Cardiac fibroblast (primary cell): ENCODE data around the gene SLIT3.

ENCODE experiments used
- DNase-seq, 2 donors: peaks; one replicate each; pipeline versions ENCODE4 v3.0.0 to v3.0.0-alpha.2; 2010; ENCODE audit warnings: low read depth in 2 of 2
- H3K4me3 ChIP-seq, 2 donors: replicated peaks in 1 of 2; 1 replicate in 1 of 2; 2 replicates in 1 of 2; pipeline ENCODE4 v1.5.1; 2011; ENCODE audit warnings: low read depth in 2 of 2, low read length in 2 of 2, mild to moderate bottlenecking in 2 of 2, moderate library complexity in 1 of 2
- CTCF ChIP-seq: IDR thresholded peaks from one replicate; pipeline ENCODE4 v1.5.1; 2011; ENCODE audit warnings: low read depth, mild to moderate bottlenecking, low read length, inconsistent platforms

Gene SLIT3

GRCh38 chr5:169248996-169249395, 51.9 kb downstream of the SLIT3 start:
- no peak for TF ChIP-seq CTCF
- DNase-seq = peak in 1 of 2 donors; percentile 21
- no peak overlapping the region for H3K4me3 ChIP-seq

GRCh38 chr5:169248550-169248949, 52.4 kb downstream of the SLIT3 start:
- no peak for TF ChIP-seq CTCF
- DNase-seq = peak in 1 of 2 donors; percentile 25
- no peak overlapping the region for H3K4me3 ChIP-seq

- DNase-seq = no peak
- no peak overlapping the region for H3K4me3 ChIP-seq
- TF ChIP-seq CTCF = no peak
Measured at GRCh38 chr5:169244812-169245211, 56.1 kb downstream of the SLIT3 start.

GRCh38 chr5:169243651-169244422, 57.1 kb downstream of the SLIT3 start:
- TF ChIP-seq CTCF = no peak
- H3K4me3 ChIP-seq = no peak overlapping the region
- no peak for DNase-seq

- no peak for TF ChIP-seq CTCF
- no peak for DNase-seq
- H3K4me3 ChIP-seq = no peak overlapping the region
Measured at GRCh38 chr5:169242849-169243186, 58.1 kb downstream of the SLIT3 start.

GRCh38 chr5:169242175-169242848, 58.6 kb downstream of the SLIT3 start:
- H3K4me3 ChIP-seq = no peak overlapping the region
- no peak for TF ChIP-seq CTCF
- DNase-seq = no peak
